Prostate gland (tissue), 2 donors: ENCODE data around the gene S100A7A.

Experiments used
- CTCF ChIP-seq, 4 experiments: fragments of 200-600 bp in 2 of 4; fragments of 450-650 bp in 2 of 4; sonication (generic) in 2 of 4; IDR thresholded peaks; 1 replicate in 3 of 4; 2 replicates in 1 of 4; pipeline ENCODE4 v1.5.1; 2016 to 2019; ENCODE audit warnings: antibody characterized with exemption in 4 of 4, mild to moderate bottlenecking in 2 of 4, moderate library complexity in 2 of 4
- POLR2A ChIP-seq: fragments of 450-650 bp; IDR thresholded peaks from one replicate; pipeline ENCODE4 v1.6.1; 2016; ENCODE audit warnings: antibody characterized with exemption, mild to moderate bottlenecking
- POLR2AphosphoS5 ChIP-seq: sonication (generic); formaldehyde crosslinking; IDR thresholded peaks from one replicate; pipeline ENCODE4 v1.6.1; 2017; ENCODE audit warnings: antibody characterized with exemption

- TF ChIP-seq CTCF (IDR thresholded peaks at IDR 0.05) (no peak), POLR2AphosphoS5 (no peak), POLR2A (no peak)
Measured at GRCh38 chr1:153431427-153431826, 15.1 kb downstream of the S100A7A start.
